ENCODE results near the gene MYL12A.

Gene MYL12A

GRCh38 chr18:3225588-3225987 is 22.0 kb upstream of the MYL12A start:
- no peak for DNase-seq (ENCODE audit: low read depth)

- no peak for DNase-seq (ENCODE audit: low read depth)
Measured at GRCh38 chr18:3226048-3226447, 21.6 kb upstream of the MYL12A start.

DNA sequence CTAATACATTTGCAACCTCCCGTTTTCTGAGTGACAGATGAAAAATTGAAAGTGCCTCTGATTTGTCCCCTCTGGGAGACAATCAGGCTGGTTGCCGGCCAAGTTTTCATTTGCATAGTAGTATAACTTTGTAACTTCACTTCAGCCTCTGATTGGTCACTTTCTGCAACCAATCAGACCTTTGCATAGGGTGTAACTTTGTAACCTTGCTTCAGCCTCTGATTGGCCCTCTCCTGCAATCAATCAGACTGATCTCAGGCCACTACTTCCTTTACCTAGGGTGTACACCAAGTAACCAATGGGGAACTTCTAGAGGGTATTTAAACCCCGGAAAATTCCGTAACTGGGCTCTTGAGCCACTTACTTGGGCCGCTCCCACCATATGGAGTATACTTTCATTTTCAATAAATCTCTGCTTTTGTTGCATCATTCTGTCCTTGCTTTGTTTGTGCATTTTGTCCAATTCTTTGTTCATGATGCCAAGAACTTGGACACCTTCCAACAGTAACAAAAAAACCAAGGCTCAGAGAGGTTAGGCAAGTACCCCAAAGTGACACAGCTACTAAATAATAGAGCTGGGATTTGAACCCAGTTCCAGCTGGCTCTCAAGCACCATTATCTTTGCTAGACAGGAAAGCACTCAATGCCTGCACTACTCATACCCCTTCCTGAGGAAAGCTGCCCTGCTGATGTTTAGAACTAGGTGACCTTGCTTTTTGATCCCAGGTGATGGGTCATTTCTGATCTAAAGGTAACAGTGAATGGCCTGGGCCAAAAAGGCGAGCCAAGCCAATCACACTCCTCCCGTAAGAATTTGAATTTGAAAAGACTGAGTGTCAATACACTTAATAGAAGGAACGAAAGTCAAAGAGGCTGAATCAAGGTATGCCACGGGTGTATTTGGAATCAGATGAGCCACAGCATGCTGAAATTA is 16.9 kb upstream of the MYL12A start:
- DNase-seq (ENCODE audit: low read depth) = no peak

DNA sequence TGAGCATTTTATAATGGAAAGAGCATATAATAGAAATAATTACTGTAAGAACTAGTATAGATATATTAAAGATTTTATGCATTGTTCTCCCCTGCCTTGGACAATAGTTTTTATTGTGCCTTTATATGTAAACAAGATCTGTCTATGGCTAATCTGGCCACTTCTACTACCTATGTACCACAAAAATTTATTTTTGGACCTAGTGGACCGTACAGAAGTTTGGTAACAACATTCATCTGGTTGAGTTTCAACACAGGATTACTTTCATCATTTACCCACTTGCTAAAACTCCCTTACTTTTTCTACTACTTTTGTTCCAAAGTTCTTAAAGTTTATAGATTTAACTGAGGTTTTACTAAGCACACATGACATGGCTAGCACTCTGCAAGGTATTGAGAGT is 14.6 kb upstream of the MYL12A start:
- DNase-seq (ENCODE audit: low read depth) = no peak

DNA sequence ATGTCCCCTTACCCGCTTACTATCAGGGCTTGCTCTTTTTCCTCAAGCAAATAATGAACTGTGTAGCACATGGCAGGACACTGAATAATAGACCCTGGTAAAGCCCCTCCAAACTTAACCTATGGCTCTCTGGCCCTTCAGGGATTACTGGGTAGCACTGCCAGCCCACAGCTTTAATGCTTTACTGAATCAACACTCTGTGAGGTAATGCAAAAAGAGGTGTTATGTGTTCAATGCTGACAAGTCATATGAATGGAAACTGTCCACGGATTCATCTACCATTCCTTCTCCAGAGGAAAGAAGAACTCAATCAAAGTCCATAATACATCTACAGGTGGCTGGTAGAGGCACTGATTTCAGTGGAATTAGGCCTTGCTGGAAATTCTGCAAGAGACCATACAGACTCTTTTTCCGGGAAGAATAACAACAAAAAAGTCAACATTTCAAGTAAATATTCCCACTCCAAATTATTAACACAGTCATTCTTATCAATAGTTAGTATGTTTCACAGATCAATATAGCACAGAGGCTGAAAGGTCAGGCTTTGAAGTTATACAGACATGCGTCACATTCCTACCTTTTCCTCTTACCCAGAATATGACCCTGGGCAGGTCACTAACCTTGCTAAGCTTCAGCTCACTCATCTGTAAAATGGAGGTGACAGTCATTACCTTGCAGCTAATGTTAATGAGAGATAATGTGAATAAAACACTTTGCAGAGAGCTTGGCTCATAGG is 14.0 kb upstream of the MYL12A start:
- DNase-seq (ENCODE audit: low read depth) = no peak

DNA sequence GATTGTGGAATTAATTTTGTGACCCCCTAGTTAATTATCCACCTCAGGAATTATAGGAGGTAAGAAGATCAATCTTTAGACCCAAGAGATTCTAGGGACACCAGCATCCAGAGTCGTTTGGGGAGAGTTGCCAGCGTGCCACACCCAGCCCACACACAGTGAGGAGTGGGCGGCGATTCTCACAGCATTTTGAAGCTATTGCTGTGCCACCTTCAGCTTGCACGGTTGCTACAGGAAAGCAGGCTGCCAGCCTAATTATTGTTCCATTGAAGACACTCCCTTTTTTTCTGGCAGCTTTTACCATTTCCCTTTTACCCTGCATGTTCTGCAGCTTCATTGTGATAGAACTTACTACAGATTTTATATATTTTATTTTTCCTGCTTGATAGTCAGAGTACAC is 13.1 kb upstream of the MYL12A start:
- DNase-seq (ENCODE audit: low read depth) = no peak

DNA sequence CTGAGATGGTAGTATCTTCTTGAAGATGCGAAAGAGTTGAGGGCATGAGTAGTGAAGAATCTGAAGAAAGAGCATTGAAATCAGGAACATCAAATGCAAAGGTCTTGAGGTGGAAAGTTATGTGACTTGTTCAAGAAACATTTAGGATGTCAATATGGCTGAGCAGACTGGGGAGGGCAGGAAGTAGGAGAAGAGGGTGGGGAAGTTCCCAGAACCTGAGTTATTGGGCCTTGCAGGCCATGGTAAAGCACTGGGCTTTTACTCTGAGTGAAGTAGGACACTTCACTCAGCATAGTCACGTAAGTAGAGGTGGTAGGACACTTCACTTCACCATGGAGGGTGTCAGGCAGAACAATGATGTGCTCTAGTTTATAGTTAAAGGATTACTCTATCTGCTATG is 11.8 kb upstream of the MYL12A start:
- DNase-seq (ENCODE audit: low read depth) = no peak

GRCh38 chr18:3236470-3236869 is 11.1 kb upstream of the MYL12A start:
- no peak for DNase-seq (ENCODE audit: low read depth)

DNA sequence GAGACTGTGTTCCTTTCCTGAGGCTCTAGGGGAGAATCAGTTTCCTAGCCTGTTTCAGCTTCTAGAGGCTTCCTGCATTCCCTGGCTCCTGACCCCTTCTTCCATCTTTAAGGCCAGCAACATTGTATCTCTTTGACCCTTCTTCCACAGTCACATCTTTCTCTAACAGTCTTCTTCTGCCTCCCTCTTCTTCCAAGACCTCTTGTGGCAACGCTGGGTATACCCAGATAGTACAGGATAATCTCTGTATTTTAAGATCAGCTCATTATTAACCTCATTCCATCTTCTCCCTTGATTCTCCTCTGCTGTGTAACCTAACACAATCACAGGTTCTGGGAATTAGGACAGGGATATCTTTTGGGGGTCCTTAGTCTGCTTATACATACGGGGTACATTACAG is 8.9 kb upstream of the MYL12A start:
- DNase-seq (ENCODE audit: low read depth) = no peak

DNA sequence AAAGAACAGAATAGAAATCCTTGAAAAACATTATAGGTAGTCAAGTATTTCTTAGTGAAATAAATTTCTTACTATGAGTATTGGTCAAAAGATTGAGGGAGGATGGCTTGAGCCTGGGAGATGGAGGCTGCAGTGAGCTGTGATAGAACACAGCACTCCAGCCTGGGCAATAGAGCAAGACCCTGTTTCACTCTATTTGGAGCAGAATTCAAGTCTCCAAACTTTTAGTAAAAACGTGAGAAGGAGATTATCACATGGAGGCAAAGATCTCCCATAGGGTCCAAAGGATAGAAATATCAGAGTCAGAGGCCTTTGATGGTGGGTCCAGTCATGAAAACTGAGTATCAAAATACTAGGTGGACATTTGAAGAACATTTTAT is 2.4 kb upstream of the MYL12A start:
- DNase-seq (ENCODE audit: low read depth) = no peak

GRCh38 chr18:3245853-3246634 is 1.6 kb upstream of the MYL12A start:
- DNase-seq (ENCODE audit: low read depth) = peak; percentile 63

DNA sequence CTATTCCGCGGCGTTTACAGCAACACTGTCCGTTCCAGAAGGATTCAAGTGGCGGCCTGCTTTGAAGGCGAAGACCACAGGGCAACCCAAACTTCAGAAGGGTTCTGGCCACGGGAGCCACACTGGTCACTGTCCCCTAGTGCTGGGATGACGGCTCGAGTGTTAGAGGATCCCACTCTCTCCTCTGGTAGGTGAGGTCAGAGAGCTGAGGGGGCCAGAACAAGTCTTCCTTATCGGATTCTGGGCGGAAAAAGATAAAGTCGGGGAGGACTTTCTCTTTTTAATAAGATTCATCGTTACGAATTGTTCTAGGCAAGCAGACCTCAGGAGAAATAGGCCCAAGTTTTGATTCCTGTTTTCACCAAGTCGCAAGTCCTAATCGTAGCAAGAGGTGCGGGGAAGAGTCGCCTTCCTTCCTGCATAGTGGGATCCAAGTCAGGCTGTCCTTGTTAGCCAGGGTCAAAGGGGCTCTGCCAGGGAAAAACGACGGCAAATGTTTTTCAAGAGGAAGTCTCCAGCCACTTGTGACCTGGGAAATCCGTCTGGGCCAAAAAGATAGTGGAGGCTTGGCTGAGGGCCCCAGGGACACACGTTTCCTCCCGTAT is 864 bp upstream of the MYL12A start:
- DNase-seq (ENCODE audit: low read depth) = no peak

DNA sequence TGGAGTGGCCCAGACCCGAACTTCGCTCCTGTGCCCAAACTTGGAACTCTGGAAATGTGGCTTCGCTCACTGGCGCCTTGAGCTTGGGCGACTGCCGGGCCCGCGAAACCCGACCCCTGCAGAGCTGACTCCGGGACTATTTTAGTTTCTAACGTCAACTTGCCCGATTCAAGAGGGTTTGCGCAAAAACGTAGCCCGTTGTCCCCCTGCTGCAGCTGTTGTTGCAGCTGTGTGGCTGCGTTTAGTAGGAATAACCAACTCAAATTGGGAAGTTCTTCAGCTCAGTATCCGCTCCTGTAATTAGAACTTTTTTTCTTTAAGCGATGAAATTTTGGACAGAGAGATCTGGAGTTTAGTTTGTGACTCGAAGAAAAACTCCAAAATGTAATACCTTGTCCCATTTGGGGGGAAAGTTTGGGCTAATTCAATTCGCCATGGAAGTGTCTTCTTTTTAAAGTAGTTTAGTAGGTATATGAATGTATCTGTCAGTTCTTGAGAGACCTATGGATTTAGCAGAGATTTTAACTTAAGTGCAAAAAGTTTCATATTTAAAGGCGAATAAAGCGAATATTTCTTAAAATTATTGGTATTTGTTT is 559 bp downstream of the MYL12A start:
- DNase-seq (ENCODE audit: low read depth) = no peak

GRCh38 chr18:3248658-3249359 is 1.2 kb downstream of the MYL12A start:
- DNase-seq (ENCODE audit: low read depth) = no peak

GRCh38 chr18:3250237-3251107 is 2.9 kb downstream of the MYL12A start:
- DNase-seq (ENCODE audit: low read depth) = no peak

DNA sequence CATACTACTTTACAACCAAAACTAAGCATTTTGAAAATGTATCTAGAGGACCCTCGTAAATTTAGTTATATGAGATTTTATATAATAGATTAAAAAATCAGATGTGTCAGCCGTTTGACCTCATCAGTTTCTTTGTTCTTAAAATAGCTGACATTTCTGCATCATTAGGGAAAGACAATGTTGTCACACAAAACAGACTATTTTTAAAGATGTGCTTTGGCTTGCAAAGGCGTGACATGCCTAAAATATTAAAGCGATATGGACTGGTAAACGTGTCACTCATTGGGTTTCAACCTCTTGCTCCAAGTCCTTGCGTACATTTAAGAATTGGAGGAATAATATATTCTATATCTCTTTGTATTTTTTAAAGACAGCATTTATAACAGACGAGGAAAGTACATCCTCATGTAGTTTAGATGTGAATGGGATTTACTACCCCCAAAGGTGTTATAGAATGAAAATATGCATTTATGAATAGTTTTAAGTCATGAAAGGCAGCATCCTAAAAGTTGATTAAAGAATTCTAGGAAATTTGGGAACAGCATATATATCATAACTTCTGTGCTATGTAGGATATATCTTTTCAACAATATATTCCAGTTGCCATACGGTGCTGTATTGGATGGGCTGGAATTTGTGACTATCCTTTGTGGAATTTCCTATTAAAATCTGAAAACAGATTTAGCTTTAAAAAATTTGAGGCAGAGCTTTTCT is 3.8 kb downstream of the MYL12A start:
- no peak for DNase-seq (ENCODE audit: low read depth)

GRCh38 chr18:3251963-3252277 is 4.3 kb downstream of the MYL12A start:
- DNase-seq (ENCODE audit: low read depth) = no peak

GRCh38 chr18:3252843-3253242 is 5.2 kb downstream of the MYL12A start:
- DNase-seq (ENCODE audit: low read depth) = no peak

DNA sequence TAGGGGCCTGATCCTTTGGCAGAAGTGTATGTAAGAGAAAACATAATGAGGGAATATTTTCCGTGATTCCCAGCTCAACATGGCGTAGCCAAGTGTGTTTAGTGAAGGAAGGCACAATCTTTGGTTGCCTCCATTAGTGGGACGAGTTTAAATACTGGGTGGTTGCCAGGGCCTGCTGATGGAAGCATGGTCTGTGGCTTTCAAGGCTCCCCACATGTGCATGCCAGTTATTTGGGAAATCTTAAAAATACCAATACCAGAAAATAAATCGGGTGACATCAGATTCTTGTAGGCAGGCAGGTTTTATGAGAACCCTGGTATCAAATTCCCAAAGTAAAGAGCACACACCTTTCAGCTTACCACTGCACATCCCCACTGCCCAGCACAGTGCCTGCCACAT is 7.1 kb downstream of the MYL12A start:
- no peak for DNase-seq (ENCODE audit: low read depth)
